AG04450 (cell line): Measurements from ENCODE around the gene TMEM117. TPM values are rescaled to one million over a fixed set of nuclear protein-coding genes. Genes with fewer than 3 reads are reported as not detected.

Source experiments
- CTCF ChIA-PET: fragments of 300-600, 350-600 bp; formaldehyde crosslinking; extraction: SDS; loops from one replicate; lab custom pipeline; 2022; ENCODE audit warnings: antibody characterized with exemption, inconsistent platforms; lab: Charles Lee
- POLR2A ChIA-PET: fragments of 350-600 bp; formaldehyde crosslinking; extraction: SDS; loops from one replicate; lab custom pipeline; 2021; ENCODE audit warnings: antibody characterized with exemption, inconsistent platforms; lab: Yijun Ruan, JAX
- DNase-seq: peaks from one replicate; pipeline ENCODE4 v3.0.0-alpha.2; 2011; ENCODE audit warnings: low read depth, low spot score
- H3K27ac ChIP-seq: one replicate; pipeline ENCODE4 v1.5.1; 2012; ENCODE audit warnings: low read depth, low read length, control low read depth
- H3K27me3 ChIP-seq: one replicate; pipeline ENCODE4 v1.6.0; 2012; ENCODE audit warnings: low read length; ENCODE audit not compliant: control insufficient read depth, insufficient read depth
- H3K4me3 ChIP-seq: 2 replicates; pipeline ENCODE4 v1.5.1; 2011; ENCODE audit warnings: mild to moderate bottlenecking, low read depth, low read length, control low read depth
- H3K9me3 ChIP-seq: 2 replicates; pipeline ENCODE4 v1.5.1; 2012; ENCODE audit warnings: low read length; ENCODE audit not compliant: control insufficient read depth, insufficient read depth
- polyA plus RNA-seq: library from polyadenylated mRNA; depleted of rRNA; stranded (reverse); fragments of >200 nt; gene quantifications from 2 replicates; pipeline ENCODE4 v1.2.3, GENCODE V29; 2011
- TF ChIP-seq, protein P1 (sequence below): IDR thresholded peaks from 2 replicates; pipeline ENCODE4 v1.5.1; 2011; ENCODE audit warnings: low read depth, low read length, control low read depth, inconsistent platforms

The TMEM117 gene
- polyA plus RNA-seq, 1 experiment: 11.3 TPM

DNA sequence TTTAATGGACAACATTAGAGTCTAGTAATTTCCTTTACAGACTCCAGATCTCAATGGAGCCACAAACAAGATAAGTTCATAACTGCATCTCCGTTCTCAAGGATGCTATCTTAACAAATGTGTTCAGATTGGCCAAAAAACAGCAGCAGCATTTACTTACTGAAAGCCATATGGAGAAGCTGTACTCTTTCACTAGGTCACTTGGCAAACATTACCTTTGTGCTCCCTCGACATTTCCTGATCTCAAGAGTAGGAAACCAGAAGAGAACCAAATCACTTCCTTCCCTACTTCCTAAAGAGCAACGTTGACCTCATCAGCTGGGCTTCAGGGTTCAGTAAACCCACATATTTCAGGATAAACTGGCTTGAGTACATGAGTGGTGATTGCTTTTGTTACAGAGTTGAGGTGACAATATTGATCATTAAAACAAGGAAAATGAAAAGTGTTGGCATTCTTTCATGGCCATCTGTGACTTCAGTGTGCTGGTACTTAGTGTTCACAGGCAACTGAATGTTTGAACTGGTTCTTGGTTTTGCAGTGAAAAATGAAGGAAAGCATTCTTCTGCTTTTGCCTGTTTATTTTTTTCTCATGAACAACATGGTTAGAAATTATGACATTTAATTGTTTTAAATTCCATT is 449.6 kb downstream of the TMEM117 start:
- DNase-seq: no peak
- ChIA-PET POLR2A (no interaction called here), CTCF (no interaction called here)
- Histone ChIP-seq H3K27ac (no peak overlapping the region), H3K4me3 (no peak overlapping the region), H3K27me3 (no peaks in the 10 kb centered on the region), H3K9me3 (no peaks in the 10 kb centered on the region; the same call in 1 of the 2 replicates)
- TF ChIP-seq, protein P1, sequence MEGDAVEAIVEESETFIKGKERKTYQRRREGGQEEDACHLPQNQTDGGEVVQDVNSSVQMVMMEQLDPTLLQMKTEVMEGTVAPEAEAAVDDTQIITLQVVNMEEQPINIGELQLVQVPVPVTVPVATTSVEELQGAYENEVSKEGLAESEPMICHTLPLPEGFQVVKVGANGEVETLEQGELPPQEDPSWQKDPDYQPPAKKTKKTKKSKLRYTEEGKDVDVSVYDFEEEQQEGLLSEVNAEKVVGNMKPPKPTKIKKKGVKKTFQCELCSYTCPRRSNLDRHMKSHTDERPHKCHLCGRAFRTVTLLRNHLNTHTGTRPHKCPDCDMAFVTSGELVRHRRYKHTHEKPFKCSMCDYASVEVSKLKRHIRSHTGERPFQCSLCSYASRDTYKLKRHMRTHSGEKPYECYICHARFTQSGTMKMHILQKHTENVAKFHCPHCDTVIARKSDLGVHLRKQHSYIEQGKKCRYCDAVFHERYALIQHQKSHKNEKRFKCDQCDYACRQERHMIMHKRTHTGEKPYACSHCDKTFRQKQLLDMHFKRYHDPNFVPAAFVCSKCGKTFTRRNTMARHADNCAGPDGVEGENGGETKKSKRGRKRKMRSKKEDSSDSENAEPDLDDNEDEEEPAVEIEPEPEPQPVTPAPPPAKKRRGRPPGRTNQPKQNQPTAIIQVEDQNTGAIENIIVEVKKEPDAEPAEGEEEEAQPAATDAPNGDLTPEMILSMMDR: no peak

DNA sequence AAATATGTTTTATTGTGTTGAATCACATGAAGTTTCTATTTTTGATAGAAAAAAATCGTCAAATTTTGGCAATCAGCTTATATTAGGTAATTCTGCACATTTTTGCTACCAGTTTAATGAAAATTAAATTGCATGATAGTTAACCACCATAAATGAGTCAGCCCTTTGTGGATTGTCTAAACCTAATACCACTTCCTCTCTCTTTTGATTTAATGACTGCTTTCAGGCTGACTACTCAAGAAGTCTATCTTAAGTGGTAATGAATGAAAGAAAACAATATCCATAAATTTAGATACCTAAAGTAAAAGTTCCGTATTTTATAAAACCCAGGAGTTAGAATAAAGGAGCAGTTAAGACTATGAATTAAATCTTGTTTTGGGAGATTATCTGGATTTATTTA is 450.5 kb downstream of the TMEM117 start:
- CTCF ChIA-PET: no interaction called here
- Histone ChIP-seq H3K27ac (no peak overlapping the region), H3K9me3 (no peaks in the 10 kb centered on the region; the same call in 1 of the 2 replicates), H3K27me3 (no peaks in the 10 kb centered on the region), H3K4me3 (no peak overlapping the region)
- DNase-seq: no peak
- TF ChIP-seq, protein P1: no peak
- POLR2A ChIA-PET: no interaction called here

DNA sequence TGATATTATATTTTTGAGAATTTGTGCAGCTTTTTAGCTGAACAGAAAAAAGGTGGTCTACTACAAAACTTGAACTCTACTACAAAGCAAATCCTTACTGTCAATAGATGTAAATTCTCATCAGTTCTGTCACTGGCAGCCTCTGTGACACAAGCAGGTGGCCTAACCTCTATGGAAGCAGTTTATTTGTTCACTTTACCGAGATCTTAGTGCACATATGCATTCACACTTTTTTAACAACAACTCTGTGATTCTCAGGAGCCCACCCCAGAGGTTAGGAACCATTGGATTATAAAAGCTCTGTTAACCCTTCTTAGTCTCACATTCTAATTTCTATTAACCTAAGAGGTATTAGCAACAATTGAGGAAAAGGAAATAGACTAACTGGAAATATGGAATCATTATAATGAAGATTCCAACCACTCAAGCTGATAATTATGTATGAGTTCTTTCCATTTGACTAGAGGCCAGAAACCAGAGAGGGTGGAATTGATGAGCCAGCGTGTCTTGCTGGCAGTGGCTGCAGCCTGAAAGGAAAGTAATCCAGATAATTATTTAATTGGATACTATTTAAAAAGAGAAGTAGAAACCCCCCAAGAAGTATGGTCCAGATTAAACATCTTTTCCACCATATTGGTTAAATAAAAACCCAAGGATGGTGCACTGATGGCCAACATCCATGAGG is 451.1 kb downstream of the TMEM117 start:
- Histone ChIP-seq H3K4me3 (no peak overlapping the region), H3K9me3 (no peaks in the 10 kb centered on the region; the same call in 1 of the 2 replicates), H3K27ac (no peak overlapping the region), H3K27me3 (no peaks in the 10 kb centered on the region)
- CTCF ChIA-PET: no interaction called here
- no peak for DNase-seq
- POLR2A ChIA-PET: no interaction called here
- TF ChIP-seq, protein P1: no peak

DNA sequence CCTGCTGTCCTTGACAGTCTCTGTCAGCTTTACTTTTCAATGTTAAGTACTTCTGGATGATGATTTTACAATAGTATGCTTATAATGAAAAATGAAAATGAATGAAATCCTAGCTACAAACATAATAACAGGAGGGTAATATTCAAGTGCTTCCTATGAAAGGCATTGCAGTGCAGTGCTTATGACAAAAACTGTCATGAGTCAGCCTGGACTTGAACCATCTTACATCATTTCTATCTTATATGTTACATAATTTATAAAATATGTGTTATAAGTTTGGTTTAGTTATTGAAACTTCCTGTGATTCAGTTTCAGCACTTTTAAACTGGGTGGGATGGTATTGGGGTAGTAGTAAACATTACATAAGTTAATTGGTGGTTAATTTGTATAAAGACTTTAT is 451.7 kb downstream of the TMEM117 start:
- H3K27ac ChIP-seq: no peak overlapping the region
- H3K9me3 ChIP-seq: no peaks in the 10 kb centered on the region; the same call in 1 of the 2 replicates
- TF ChIP-seq, protein P1: no peak
- CTCF ChIA-PET: no interaction called here
- POLR2A ChIA-PET: no interaction called here
- H3K27me3 ChIP-seq: no peaks in the 10 kb centered on the region
- no peak for DNase-seq
- H3K4me3 ChIP-seq: no peak overlapping the region

DNA sequence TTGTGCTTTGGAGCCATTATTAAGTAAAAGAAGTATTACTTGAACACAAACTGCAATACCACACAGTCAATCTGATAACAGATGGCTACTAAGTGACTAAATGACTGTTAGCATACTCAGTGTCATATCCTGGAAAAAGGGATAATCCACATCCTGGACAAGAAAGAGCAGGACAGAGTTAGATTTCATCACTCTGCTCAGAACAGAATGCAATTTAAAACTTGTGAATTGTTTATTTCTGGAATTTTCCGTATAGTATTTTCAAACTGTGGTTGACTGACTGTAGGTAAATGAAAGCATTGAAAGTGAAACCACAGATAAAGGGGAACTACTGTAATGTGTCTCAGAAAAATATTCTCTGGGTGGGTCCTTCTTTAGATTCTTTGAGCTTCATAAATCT is 458.8 kb downstream of the TMEM117 start:
- CTCF ChIA-PET: no interaction called here
- Histone ChIP-seq H3K27me3 (no peaks in the 10 kb centered on the region), H3K9me3 (no peaks in the 10 kb centered on the region), H3K4me3 (no peak overlapping the region), H3K27ac (no peak overlapping the region)
- DNase-seq: no peak
- POLR2A ChIA-PET: no interaction called here
- TF ChIP-seq, protein P1: no peak
